Activated CD4-positive, alpha-beta T cell treated with anti-CD3 and anti-CD28 coated beads for 4 hours (primary cell): ENCODE results near the gene MAPK6.
"Not testable (repeated sequence)": the region's sequence is repeated elsewhere in the genome, so short reads cannot be mapped to it uniquely, and the experiment has no call there.

ENCODE experiments used
- DNase-seq, 2 donors: peaks; one replicate each; pipeline ENCODE4 v3.0.0-alpha.2; 2020

Gene MAPK6

GRCh38 chr15:52018693-52019393, at the start of gene MAPK6:
TSS of gene MAPK6 (plus strand) at chr15:52019219. CDS start at chr15:52046461, 27,242 bp downstream.
- peak; percentile 94 for DNase-seq

- no peak for DNase-seq
These were observed 49.3 kb upstream of the MAPK6 start for GRCh38 chr15:51969728-51970127.

GRCh38 chr15:51970132-51970817, 48.7 kb upstream of the MAPK6 start:
- DNase-seq = no peak

- no peak for DNase-seq
These were observed 48.0 kb upstream of the MAPK6 start for GRCh38 chr15:51971032-51971374.

- DNase-seq = peak; percentile 88 to 89
These were observed 47.5 kb upstream of the MAPK6 start, which contains the start of gene LEO1 for GRCh38 chr15:51971375-51972133. TSS of gene LEO1 (minus strand) at chr15:51971778. CDS start at chr15:51971745, 33 bp downstream.

- DNase-seq = no peak
These were observed 45.8 kb upstream of the MAPK6 start for GRCh38 chr15:51973220-51973619.

- DNase-seq = no peak
These were observed 45.2 kb upstream of the MAPK6 start for GRCh38 chr15:51973775-51974174.

GRCh38 chr15:51982013-51982769, 36.8 kb upstream of the MAPK6 start:
- peak; percentile 16 to 18 for DNase-seq

- DNase-seq = no peak
These were observed 36.3 kb upstream of the MAPK6 start for GRCh38 chr15:51982770-51983103.

- no peak for DNase-seq
These were observed 27.9 kb upstream of the MAPK6 start for GRCh38 chr15:51991141-51991540.

GRCh38 chr15:51992953-51993352, 26.1 kb upstream of the MAPK6 start:
- no peak for DNase-seq

- no peak for DNase-seq
These were observed 16.7 kb upstream of the MAPK6 start for GRCh38 chr15:52002351-52002750.

- DNase-seq = not testable (repeated sequence)
These were observed 15.9 kb upstream of the MAPK6 start for GRCh38 chr15:52003089-52003488.

- DNase-seq = no peak
These were observed 15.3 kb upstream of the MAPK6 start for GRCh38 chr15:52003710-52004109.

GRCh38 chr15:52004806-52005205, 14.2 kb upstream of the MAPK6 start:
- DNase-seq = no peak

GRCh38 chr15:52005748-52006701, 13.0 kb upstream of the MAPK6 start:
- no peak for DNase-seq

- no peak for DNase-seq
These were observed 12.2 kb upstream of the MAPK6 start for GRCh38 chr15:52006702-52007340.

GRCh38 chr15:52008359-52008697, 10.7 kb upstream of the MAPK6 start:
- DNase-seq = no peak

- DNase-seq = no peak
These were observed 10.2 kb upstream of the MAPK6 start for GRCh38 chr15:52008698-52009434.
